ENCODE results near the gene PHLPP2. TPM values are rescaled to one million over a fixed set of nuclear protein-coding genes. Genes with fewer than 3 reads are reported as not detected.

PHLPP2 gene
- total RNA-seq, 1 donor, result 12.7 TPM

GRCh38 chr16:71649704-71650103, 74.8 kb downstream of the PHLPP2 start:
- H3K9me3 ChIP-seq (ENCODE audit: low read depth, low read length), result no peaks in the 10 kb centered on the region
- no peak for TF ChIP-seq CTCF (IDR thresholded peaks at IDR 0.05; ENCODE audit: extremely low read depth, low read depth, low read length)
- H3K27ac ChIP-seq (ENCODE audit: low read depth, low read length), result no peak overlapping the region
- no peak overlapping the region for H3K4me2 ChIP-seq (ENCODE audit: insufficient read depth, low read length)
- H2AFZ ChIP-seq (ENCODE audit: low read length), result no peak overlapping the region
- H3K4me1 ChIP-seq (ENCODE audit: insufficient read depth, low read length), result no peaks in the 10 kb centered on the region
- H4K20me1 ChIP-seq (ENCODE audit: insufficient read depth, low read length), result peaks cover 4% of the 10 kb centered on the region
- no peaks in the 10 kb centered on the region for H3K27me3 ChIP-seq (ENCODE audit: insufficient read depth, low read length)
- H3K4me3 ChIP-seq (ENCODE audit: insufficient read depth, low read length), result no peak overlapping the region
- DNase-seq (ENCODE audit: insufficient read length, low spot score, missing footprints), result no peak
- H3K36me3 ChIP-seq (ENCODE audit: insufficient read depth, low read length), result peaks cover 40% of the 10 kb centered on the region
- H3K79me2 ChIP-seq (ENCODE audit: insufficient read depth, low read length), result no peaks in the 10 kb centered on the region

GRCh38 chr16:71648921-71649320, 75.6 kb downstream of the PHLPP2 start:
- peaks cover 4% of the 10 kb centered on the region for H4K20me1 ChIP-seq (ENCODE audit: insufficient read depth, low read length)
- H2AFZ ChIP-seq (ENCODE audit: low read length), result no peak overlapping the region
- no peak overlapping the region for H3K4me2 ChIP-seq (ENCODE audit: insufficient read depth, low read length)
- H3K36me3 ChIP-seq (ENCODE audit: insufficient read depth, low read length), result peaks cover 33% of the 10 kb centered on the region
- no peak overlapping the region for H3K27ac ChIP-seq (ENCODE audit: low read depth, low read length)
- H3K4me3 ChIP-seq (ENCODE audit: insufficient read depth, low read length), result no peak overlapping the region
- TF ChIP-seq CTCF (IDR thresholded peaks at IDR 0.05; ENCODE audit: extremely low read depth, low read depth, low read length), result peak; percentile 50
- H3K27me3 ChIP-seq (ENCODE audit: insufficient read depth, low read length), result no peaks in the 10 kb centered on the region
- H3K4me1 ChIP-seq (ENCODE audit: insufficient read depth, low read length), result no peaks in the 10 kb centered on the region
- no peaks in the 10 kb centered on the region for H3K9me3 ChIP-seq (ENCODE audit: low read depth, low read length)
- DNase-seq (ENCODE audit: insufficient read length, low spot score, missing footprints), result no peak
- no peaks in the 10 kb centered on the region for H3K79me2 ChIP-seq (ENCODE audit: insufficient read depth, low read length)

- no peak overlapping the region for H3K27ac ChIP-seq (ENCODE audit: low read depth, low read length)
- H3K9me3 ChIP-seq (ENCODE audit: low read depth, low read length), result no peaks in the 10 kb centered on the region
- no peaks in the 10 kb centered on the region for H3K27me3 ChIP-seq (ENCODE audit: insufficient read depth, low read length)
- H3K4me3 ChIP-seq (ENCODE audit: insufficient read depth, low read length), result no peak overlapping the region
- no peak for TF ChIP-seq CTCF (IDR thresholded peaks at IDR 0.05; ENCODE audit: extremely low read depth, low read depth, low read length)
- no peaks in the 10 kb centered on the region for H3K4me1 ChIP-seq (ENCODE audit: insufficient read depth, low read length)
- no peak for DNase-seq (ENCODE audit: insufficient read length, low spot score, missing footprints)
- H3K36me3 ChIP-seq (ENCODE audit: insufficient read depth, low read length), result peaks cover 30% of the 10 kb centered on the region
- no peak overlapping the region for H3K4me2 ChIP-seq (ENCODE audit: insufficient read depth, low read length)
- no peaks in the 10 kb centered on the region for H3K79me2 ChIP-seq (ENCODE audit: insufficient read depth, low read length)
- no peak overlapping the region for H2AFZ ChIP-seq (ENCODE audit: low read length)
- H4K20me1 ChIP-seq (ENCODE audit: insufficient read depth, low read length), result peaks cover 4% of the 10 kb centered on the region
Observed at GRCh38 chr16:71648162-71648561, 76.3 kb downstream of the PHLPP2 start.

DNA sequence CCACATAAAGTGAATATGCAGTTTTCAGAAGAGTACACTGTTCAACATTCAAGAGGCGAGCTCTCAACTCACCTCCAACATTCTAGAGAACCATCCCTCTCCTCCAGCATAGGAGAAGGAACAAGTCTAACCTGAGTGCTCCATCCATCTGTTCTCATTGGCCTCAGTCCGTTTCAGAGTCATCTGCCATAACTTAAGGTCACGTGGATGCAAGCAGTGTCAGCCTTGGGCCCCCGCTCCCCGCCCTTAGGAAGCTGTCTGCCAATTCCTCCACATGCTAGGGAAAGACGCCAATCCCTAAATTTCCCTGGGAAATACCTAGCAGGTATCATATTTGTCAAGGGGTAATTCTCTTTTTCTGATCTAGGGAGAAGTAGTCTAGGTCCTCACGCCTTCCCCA, 77.1 kb downstream of the PHLPP2 start:
- Histone ChIP-seq H3K4me2 (ENCODE audit: insufficient read depth, low read length) (no peak overlapping the region), H3K36me3 (ENCODE audit: insufficient read depth, low read length) (peaks cover 24% of the 10 kb centered on the region), H3K9me3 (ENCODE audit: low read depth, low read length) (no peaks in the 10 kb centered on the region), H2AFZ (ENCODE audit: low read length) (no peak overlapping the region), H3K27me3 (ENCODE audit: insufficient read depth, low read length) (no peaks in the 10 kb centered on the region), H3K27ac (ENCODE audit: low read depth, low read length) (no peak overlapping the region), H3K79me2 (ENCODE audit: insufficient read depth, low read length) (no peaks in the 10 kb centered on the region), H4K20me1 (ENCODE audit: insufficient read depth, low read length) (peaks cover 4% of the 10 kb centered on the region), H3K4me1 (ENCODE audit: insufficient read depth, low read length) (peaks cover 5% of the 10 kb centered on the region), H3K4me3 (ENCODE audit: insufficient read depth, low read length) (no peak overlapping the region)
- TF ChIP-seq CTCF (IDR thresholded peaks at IDR 0.05; ENCODE audit: extremely low read depth, low read depth, low read length), result no peak
- DNase-seq (ENCODE audit: insufficient read length, low spot score, missing footprints), result no peak

Measured in osteoblast (primary cell).